Measurements from ENCODE around the gene C16orf54. TPM values are rescaled to one million over a fixed set of nuclear protein-coding genes. Genes with fewer than 3 reads are reported as not detected.
"Not testable (repeated sequence)": the region's sequence is repeated elsewhere in the genome, so short reads cannot be mapped to it uniquely, and the experiment has no call there.

C16orf54 gene
- total RNA-seq, 1 donor = not detected

DNA sequence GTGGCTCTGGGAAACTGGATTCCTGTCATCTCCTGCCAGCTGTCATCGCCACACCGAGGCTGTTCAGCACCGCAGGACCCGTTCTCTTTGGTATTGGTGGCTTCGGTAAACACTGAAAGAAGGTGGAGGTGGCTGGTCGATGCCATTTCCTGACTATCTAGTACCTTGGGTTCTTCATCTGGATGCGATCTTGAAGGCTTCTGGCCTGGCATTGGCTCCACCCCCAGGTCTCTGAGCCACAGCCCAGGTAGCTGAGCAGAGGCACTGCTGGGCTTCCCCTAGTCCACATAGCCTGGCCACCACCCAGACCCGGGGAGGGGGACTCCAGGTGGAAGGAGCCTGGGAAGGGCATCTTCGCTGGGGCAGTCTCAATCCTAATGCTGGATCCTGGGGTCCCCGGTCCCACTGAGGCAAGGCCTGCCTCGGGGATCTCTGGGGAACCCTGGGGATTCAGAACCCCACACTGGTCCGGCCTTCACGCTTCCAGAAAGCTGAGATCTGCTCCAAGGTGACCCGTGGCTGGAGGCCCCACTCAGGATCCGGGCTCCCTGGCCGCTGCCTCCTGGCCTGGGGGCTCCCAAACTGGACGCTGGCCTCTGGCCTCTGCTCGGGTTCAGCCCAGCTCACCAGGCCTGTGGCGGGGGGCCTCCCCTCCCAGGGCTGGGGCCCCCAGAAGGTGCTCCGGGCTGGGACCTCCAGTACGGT lies 1.8 kb downstream of the C16orf54 start:
- H3K4me3 ChIP-seq (ENCODE audit: low read depth, low read length) = no peak overlapping the region
- DNase-seq (ENCODE audit: low read depth) = no peak
- TF ChIP-seq CTCF (IDR thresholded peaks at IDR 0.05; ENCODE audit: insufficient read depth, low read depth, low read length) = no peak

DNA sequence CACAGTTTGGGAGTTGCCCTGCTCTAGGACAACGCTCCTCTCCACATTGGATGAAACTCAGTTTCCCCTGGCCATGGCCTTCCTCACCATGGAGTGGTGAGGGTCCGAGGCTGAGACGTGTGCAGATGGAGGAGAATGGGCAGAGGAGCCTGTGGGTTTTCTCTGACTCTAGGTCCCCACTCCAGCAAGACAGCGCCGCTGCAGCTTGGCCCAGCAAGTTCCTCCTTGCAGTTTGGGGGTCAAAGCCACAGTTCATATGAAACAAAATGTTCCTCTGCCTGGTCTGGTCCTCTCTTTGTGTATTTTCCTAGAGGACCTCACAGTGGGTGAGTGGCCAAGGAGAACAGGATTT lies 2.3 kb downstream of the C16orf54 start:
- no peak overlapping the region for H3K4me3 ChIP-seq (ENCODE audit: low read depth, low read length)
- TF ChIP-seq CTCF (IDR thresholded peaks at IDR 0.05; ENCODE audit: insufficient read depth, low read depth, low read length) = no peak
- DNase-seq (ENCODE audit: low read depth) = no peak

- no peak for TF ChIP-seq CTCF (IDR thresholded peaks at IDR 0.05; ENCODE audit: insufficient read depth, low read depth, low read length)
- H3K4me3 ChIP-seq (ENCODE audit: low read depth, low read length) = no peak overlapping the region
- DNase-seq (ENCODE audit: low read depth) = no peak
Measured at GRCh38 chr16:29742683-29743275, 3.0 kb downstream of the C16orf54 start.

- not testable (repeated sequence) for DNase-seq (ENCODE audit: low read depth)
Measured at GRCh38 chr16:29740630-29741015, 5.2 kb downstream of the C16orf54 start.

DNA sequence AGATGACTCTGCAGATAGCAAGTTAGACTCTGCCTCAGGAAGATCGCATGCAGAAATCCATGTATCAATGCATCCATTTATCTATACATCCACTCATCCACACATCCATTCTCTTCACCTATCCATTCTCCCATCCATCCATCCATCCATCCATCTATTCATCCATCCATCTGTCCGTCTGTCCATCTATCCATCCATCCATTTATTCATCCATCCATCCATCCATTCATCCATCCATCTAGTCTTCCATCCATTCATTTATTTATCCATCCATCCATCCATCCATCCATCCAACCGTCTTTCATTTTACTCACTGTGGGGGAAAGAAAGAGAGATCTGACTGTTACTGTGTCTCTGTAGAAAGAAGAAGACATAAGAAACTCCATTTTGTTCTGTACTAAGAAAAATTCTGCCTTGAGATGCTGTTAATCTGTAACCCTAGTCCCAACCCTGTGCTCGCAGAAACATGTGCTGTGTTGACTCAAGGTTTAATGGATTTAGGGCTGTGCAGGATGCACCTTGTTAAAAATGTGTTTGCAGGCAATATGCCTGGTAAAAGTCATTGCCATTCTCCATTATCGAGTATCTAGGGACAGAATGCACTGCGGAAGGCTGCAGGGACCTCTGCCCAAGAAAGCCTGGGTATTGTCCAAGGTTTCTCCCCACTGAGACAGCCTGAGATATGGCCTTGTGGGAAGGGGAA lies 5.7 kb downstream of the C16orf54 start:
- not testable (repeated sequence) for DNase-seq (ENCODE audit: low read depth); H3K4me3 ChIP-seq (ENCODE audit: low read depth, low read length)

More at GRCh38 chr16:29740630-29741015, 5.2 kb downstream of the C16orf54 start:
- H3K4me3 ChIP-seq (ENCODE audit: low read depth, low read length) = not testable (repeated sequence)

- DNase-seq (ENCODE audit: low read depth) = no peak
- H3K4me3 ChIP-seq (ENCODE audit: low read depth, low read length) = no peak overlapping the region
- TF ChIP-seq CTCF (IDR thresholded peaks at IDR 0.05; ENCODE audit: insufficient read depth, low read depth, low read length) = no peak
Measured at GRCh38 chr16:29738514-29738913, 7.3 kb downstream of the C16orf54 start.

GRCh38 chr16:29737713-29738112 lies 8.1 kb downstream of the C16orf54 start:
- no peak overlapping the region for H3K4me3 ChIP-seq (ENCODE audit: low read depth, low read length)
- TF ChIP-seq CTCF (IDR thresholded peaks at IDR 0.05; ENCODE audit: insufficient read depth, low read depth, low read length) = no peak
- no peak for DNase-seq (ENCODE audit: low read depth)

Data from fibroblast of villous mesenchyme (primary cell).